Stimulated activated CD8-positive, alpha-beta memory T cell treated with anti-CD3 and anti-CD28 coated beads, Interleukin-4, amount 100 ng/mL, for 24 hours (primary cell): ENCODE results near the gene QKI.
"Not testable (repeated sequence)": the region's sequence is repeated elsewhere in the genome, so short reads cannot be mapped to it uniquely, and the experiment has no call there.

ENCODE experiments used
- DNase-seq: peaks from one replicate; pipeline ENCODE4 v3.0.0-alpha.2; 2020; ENCODE audit warnings: low read depth

Gene QKI

DNA sequence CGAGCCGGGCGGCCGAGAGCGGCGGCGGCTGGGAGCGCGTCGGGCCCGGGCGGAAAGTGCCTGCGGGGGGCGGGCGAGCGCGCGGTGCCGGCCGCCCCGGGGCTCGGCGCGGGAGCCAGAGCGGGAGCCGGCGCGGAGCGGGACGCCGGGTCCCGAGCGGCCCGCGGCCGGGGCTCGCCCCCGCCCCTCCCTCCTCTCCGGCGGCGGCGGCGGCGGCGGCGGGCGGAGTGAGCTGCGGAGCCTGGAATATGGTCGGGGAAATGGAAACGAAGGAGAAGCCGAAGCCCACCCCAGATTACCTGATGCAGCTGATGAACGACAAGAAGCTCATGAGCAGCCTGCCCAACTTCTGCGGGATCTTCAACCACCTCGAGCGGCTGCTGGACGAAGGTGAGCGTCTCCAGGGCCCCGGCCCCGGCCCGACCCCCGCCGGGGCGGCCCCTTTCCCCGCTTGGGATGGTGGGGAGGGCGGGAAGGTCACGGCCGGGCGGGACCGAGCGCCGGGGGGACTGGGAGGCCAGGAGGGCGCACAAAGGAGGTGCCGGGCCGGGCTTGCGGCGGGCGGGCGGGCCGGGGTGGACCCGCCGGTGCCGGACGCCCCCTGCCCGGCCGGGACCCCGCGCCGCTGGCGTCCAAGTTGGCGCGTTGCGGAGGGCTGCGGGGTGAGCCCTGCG lies 565 bp downstream of the QKI start:
- no peak for DNase-seq

DNA sequence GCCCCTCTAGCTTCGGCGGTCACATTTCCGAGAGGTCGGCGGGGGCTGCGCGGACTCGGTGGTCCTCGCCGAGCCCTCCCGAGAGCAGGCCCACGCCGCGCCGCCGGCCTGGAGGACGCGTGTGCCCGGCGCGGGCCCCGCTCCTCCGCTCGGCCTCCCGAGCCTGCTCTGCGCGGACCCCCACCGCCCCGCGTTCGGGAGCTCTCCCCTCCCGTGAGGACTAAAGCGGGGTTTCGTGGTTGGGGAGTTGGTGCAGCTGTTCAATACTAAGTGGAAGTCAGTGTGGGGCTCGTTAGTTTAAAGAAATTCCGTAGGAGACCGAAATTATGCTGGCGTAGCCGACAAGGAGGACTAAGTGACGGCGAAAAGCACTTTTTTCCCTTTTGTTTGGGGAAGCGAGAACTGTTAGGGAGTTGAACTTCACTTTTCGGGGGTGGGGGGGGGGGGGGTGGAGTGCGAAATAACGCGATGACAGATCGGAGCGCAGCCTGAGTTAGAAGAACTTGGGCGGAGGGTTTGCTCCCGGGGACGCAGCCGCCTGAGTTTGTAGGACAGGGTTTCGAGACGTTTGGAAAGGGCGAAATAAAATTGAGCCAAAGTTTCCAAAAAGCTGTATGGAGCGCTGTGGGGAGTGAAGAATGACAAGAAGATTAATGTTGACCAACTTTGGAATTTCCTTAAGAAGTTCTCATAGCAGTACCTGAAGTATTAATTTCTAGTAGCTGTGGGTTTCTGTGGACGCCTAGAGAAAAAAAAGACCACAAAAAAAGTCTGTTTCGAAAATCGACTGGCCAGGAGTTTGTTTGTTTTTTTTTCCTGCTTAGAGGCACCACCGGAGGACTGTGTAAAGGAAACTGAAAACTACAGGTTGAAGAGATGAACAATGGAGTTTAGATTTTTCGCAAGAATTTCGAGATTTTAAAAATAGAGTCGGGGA lies 1.4 kb downstream of the QKI start:
- DNase-seq = peak; percentile 13

GRCh38 chr6:163416557-163417253 lies 2.2 kb downstream of the QKI start:
- no peak for DNase-seq

GRCh38 chr6:163417595-163417994 lies 3.1 kb downstream of the QKI start:
- DNase-seq = no peak

DNA sequence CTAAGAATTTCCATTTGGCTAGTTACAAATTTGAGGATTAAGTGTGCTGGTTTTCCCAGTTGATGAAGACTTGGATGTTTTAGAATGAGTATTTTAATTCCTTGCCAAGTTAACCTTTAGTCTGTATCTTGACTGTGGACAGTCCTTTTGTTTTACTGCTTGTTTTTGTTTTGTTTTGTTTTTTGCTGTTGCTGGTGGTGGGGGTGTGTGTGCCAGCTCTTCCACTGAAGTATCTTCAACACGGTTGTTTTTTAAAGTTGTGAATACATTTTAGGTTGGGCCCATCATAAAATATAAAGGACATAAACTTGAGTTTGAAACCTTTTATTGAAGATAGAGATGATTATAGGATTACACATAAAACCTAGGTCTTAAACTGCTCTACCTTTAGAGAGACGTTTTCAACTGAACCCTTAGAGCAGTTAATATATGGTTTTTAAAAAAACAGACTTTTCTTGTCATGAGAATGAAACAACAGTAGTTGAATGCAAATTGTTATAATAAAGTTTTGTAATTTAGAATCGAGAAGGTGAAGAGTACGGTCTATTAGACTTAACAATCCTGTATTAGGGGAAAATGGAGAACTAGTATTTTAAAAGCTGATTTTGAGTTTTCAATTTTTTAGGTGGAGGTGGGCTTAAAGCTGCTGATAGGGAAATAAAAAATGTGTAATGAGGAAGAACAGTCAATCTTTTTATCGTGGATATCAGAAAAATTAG lies 4.0 kb downstream of the QKI start:
- no peak for DNase-seq

DNA sequence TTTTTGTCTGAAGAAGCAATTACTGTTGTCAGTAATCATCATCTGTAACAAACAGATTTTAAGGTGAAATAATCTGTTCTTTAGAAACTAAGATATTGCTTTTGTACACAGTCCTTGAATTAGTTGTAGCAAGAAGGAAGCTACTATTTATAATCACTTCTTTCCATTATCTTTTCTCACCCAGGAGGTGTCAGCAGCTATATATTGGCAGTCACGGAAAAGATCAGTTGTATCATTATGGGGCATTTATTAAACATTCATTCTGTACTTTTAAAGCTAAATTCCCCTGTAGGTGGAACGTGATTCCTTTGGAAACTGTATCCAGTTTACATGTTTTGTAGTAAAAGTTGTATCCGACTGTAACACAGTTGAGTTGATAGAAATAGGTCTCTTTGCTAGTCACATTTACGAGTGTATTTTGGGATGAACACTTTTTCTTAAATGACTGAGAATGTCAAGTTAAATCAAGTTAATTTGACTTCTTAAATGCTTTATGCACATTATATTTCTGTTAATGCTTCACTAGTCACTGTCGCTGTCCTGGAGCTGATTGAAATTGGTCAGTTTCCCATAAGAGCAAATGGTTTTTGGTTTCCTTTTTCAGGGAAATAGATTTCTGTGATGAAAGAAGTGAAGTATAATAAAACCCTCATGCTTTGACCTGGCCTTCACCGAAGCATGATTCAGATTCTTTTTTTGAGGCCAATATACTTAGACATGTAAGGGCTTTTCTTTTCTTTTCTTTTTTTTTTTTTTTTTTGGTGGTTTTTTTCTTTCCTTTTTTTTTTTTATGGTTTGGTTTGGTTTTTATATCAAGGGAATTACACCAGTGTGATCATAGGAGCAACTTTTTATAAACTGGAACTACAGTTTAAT lies 5.1 kb downstream of the QKI start:
- DNase-seq = no peak

GRCh38 chr6:163420289-163420614 lies 5.7 kb downstream of the QKI start:
- DNase-seq = no peak

- DNase-seq = no peak
Measured at GRCh38 chr6:163422550-163422949, 8.0 kb downstream of the QKI start.

GRCh38 chr6:163423696-163424095 lies 9.2 kb downstream of the QKI start:
- DNase-seq = no peak

DNA sequence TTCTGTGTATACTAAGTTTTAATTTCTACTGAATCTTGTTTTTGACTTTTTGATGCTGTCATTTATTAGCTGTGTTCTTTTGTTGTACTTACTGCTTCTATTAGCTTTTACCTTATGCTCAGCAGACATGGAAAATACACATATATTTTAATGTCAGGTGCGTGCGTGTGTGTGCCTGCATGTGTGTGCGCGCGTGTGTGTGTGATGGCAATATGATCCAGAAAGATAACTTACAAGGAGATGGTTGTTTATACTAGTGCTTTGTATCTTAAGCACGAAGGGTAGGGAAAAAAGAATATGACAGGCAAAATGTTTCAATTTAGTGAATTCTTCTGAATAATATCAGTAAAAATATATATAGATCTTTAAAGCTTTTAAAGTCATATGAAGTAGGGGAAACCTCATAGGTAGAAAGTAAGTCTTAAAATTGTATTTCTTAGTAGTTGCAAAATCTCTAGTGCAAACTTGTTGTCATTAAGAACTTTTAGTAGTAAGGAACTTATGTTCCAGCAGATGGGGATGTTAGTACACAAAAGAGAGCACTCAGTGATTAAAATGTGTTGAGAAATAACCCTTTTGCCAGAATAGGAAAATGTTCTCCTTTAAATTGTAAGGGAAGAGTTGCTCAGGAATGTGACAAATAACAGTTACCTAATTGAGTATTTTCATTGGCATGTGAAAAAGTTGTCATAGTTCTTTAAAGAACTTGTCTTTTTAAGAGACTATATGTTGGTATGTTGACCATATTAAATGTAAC lies 13.2 kb downstream of the QKI start:
- DNase-seq = no peak

GRCh38 chr6:163428373-163428772 lies 13.9 kb downstream of the QKI start:
- DNase-seq = no peak

DNA sequence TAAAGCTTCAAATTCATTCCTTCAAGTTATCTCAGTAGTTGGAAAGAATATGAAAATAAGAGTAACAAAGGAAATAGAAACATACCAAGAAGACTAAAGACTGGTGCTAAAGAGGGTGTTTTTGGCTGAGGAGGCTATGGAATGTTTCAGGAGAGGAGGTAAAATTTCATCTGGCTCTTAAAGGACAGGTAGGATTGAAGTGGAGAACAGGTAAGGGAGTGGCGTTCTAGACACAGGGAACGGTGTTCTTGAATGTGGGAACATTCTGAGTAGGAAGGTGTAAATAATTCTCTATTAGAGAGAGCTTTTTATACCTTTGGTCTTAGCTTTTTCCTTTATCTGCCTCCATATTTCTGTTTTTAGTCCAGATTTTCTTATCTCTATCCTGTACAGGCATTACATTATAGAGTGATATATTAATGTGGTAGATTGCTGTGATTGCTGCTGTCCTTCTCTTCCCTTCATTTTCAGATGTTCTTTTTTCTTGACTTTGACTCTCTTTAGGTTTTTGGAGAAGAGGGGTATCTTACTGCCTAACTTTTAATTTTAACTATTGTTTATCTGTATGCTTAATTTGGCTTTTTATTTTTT lies 15.4 kb downstream of the QKI start:
- no peak for DNase-seq

- no peak for DNase-seq
Measured at GRCh38 chr6:163432300-163432699, 17.8 kb downstream of the QKI start.

DNA sequence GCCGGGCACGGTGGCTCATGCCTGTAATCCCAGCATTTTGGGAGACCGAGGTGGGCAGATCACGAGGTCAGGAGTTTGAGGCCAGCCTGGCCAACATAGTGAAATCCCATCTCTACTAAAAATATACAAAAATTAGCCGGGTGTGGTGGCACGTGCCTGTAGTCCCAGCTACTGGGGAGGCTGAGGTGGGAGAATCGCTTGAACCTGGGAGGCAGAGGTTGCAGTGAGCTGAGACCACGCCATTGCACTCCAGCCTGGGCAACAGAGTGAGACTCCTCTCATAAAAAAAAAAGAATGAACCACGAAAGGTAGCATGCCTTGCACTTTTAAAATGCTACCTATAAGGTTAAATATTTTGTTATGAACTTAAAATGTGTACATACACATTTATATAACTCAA lies 19.0 kb downstream of the QKI start:
- not testable (repeated sequence) for DNase-seq

- DNase-seq = no peak
Measured at GRCh38 chr6:163435023-163435422, 20.5 kb downstream of the QKI start.

DNA sequence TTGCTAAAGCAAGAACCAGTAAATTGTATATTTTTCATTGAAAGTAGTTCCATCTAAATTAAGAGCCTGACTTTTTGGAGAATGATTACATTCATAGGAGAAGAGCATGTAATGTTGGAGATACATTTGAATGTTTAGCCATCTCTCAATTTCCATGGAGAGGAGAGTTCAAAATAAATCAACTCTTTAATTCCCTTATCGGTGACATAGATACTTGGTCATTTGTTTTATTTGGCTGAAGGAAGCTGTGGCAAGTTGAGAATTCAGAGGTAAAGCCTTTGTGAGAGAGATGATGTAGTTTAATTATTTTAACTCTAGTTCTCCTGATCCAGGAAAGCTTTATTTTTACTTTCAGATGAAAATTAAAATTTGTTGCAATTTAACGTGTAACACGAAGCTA lies 22.3 kb downstream of the QKI start:
- DNase-seq = no peak

- DNase-seq = no peak
Measured at GRCh38 chr6:163437466-163437865, 22.9 kb downstream of the QKI start.

- no peak for DNase-seq
Measured at GRCh38 chr6:163438298-163438939, 23.9 kb downstream of the QKI start.

DNA sequence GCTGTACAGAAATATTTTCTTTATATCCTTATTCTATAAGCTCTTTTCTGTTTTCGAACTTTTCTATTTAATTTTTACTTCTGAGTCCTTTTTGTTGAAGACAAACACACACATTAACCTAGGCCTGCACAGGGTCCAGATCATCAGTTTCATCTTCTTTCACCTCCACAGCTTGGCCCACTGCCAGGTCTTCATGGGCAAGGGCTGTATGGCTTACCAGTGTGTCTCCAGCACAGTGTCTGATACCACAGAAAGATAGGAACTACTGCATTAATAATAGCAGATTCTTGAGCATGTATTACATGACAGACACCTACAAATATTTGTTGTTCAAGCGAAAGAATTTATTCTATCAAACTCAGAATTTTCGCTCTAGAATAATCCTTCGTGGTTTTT lies 24.4 kb downstream of the QKI start:
- DNase-seq = peak; percentile 9

DNA sequence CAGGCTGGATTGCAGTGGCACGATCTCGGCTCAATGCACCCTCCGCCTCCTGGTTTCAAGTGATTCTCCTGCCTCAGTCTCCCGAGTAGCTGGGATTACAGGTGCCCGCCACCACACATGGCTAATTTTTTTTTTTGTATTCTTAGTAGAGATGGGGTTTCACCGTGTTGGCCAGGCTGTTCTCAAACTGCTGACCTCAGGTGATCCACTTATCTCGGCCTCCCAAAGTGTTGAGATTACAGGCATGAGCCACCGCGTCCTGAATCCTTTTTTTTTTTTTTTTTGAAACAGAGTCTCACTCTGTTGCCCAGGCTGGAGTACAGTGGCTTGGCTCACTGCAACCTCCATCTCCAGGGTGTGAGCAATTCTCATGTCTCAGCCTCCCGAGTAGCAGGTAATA lies 24.9 kb downstream of the QKI start:
- DNase-seq = not testable (repeated sequence)
